WTC11 (cell line): ENCODE measurements around the gene ANAPC7. TPM values are rescaled to one million over a fixed set of nuclear protein-coding genes. Genes with fewer than 3 reads are reported as not detected.
A peak's percentile ranks its signal among the peaks of the same experiment; 100 is the strongest.

Source experiments
- ATAC-seq: fragments of 200-7000 bp; cut with Tn5 transposase; 2 replicates; pipeline ENCODE4 v1.10.0; 2021; ENCODE audit warnings: mild to moderate bottlenecking, moderate library complexity
- CTCF ChIA-PET: fragments of 300-600 bp; sonication (Branson Sonifier 250); formaldehyde crosslinking; loops from one replicate; lab custom pipeline; 2021; ENCODE audit warnings: antibody characterized with exemption; lab: Charles Lee
- POLR2A ChIA-PET: fragments of 350-600 bp; sonication (Branson Sonifier 250); formaldehyde crosslinking; loops from one replicate; lab custom pipeline; 2021; ENCODE audit warnings: antibody characterized with exemption; lab: Charles Lee
- DNase-seq: peaks from one replicate; pipeline ENCODE4 v3.0.0; 2021; ENCODE audit warnings: low spot score
- H3K27ac Mint-ChIP-seq: 2 replicates; pipeline ENCODE4 v1.8.0; 2021; ENCODE audit warnings: mixed read lengths
- H3K27me3 Mint-ChIP-seq: 2 replicates; pipeline ENCODE4 v1.8.0; 2021; ENCODE audit warnings: low read depth, mild to moderate bottlenecking, moderate library complexity, mixed read lengths
- H3K36me3 Mint-ChIP-seq: 2 replicates; pipeline ENCODE4 v1.8.0; 2021; ENCODE audit warnings: mixed read lengths
- H3K4me1 Mint-ChIP-seq: 2 replicates; pipeline ENCODE4 v1.8.0; 2022; ENCODE audit warnings: mixed read lengths
- H3K4me3 Mint-ChIP-seq: 2 replicates; pipeline ENCODE4 v1.8.0; 2021; ENCODE audit warnings: mild to moderate bottlenecking, moderate library complexity, mixed read lengths
- H3K9me3 Mint-ChIP-seq: 2 replicates; pipeline ENCODE4 v1.8.0; 2021; ENCODE audit warnings: mixed read lengths
- CREB1 ChIP-seq: sonication (generic); formaldehyde crosslinking; IDR thresholded peaks from 2 replicates; pipeline ENCODE4 v1.8.0; 2023; ENCODE audit warnings: mild to moderate bottlenecking, missing genetic modification reagents
- ESRRA ChIP-seq: sonication (generic); formaldehyde crosslinking; IDR thresholded peaks from 2 replicates; pipeline ENCODE4 v1.8.1; 2022; ENCODE audit warnings: mild to moderate bottlenecking, missing genetic modification reagents, borderline replicate concordance
- GABPB1 ChIP-seq: sonication (generic); formaldehyde crosslinking; IDR thresholded peaks from 2 replicates; pipeline ENCODE4 v1.8.1; 2023; ENCODE audit warnings: mild to moderate bottlenecking, missing genetic modification reagents
- HMGA2 ChIP-seq: fragments of 250-450 bp; sonication (Bioruptor Pico); IDR thresholded peaks from 2 replicates; pipeline ENCODE4 v1.4.0; 2021; ENCODE audit warnings: mild to moderate bottlenecking, moderate library complexity
- IRF2 ChIP-seq: sonication (generic); formaldehyde crosslinking; IDR thresholded peaks from 2 replicates; pipeline ENCODE4 v1.8.0; 2022; ENCODE audit warnings: low read depth, missing genetic modification reagents, borderline replicate concordance
- NFATC4 ChIP-seq: fragments of 250-450 bp; sonication (Bioruptor Pico); IDR thresholded peaks from 2 replicates; pipeline ENCODE4 v1.9.0; 2021; ENCODE audit warnings: mild to moderate bottlenecking
- OVOL2 ChIP-seq: fragments of 250-450 bp; sonication (Bioruptor Pico); IDR thresholded peaks from 2 replicates; pipeline ENCODE4 v1.9.0; 2021; ENCODE audit warnings: mild to moderate bottlenecking, borderline replicate concordance
- RELA ChIP-seq: sonication (generic); formaldehyde crosslinking; IDR thresholded peaks from 2 replicates; pipeline ENCODE4 v1.8.1; 2022; ENCODE audit warnings: missing genetic modification reagents, mild to moderate bottlenecking, borderline replicate concordance
- SOX15 ChIP-seq: fragments of 250-450 bp; sonication (Bioruptor Pico); IDR thresholded peaks from 2 replicates; pipeline ENCODE4 v1.9.0; 2021; ENCODE audit warnings: mild to moderate bottlenecking
- TEAD1 ChIP-seq: sonication (generic); formaldehyde crosslinking; IDR thresholded peaks from 2 replicates; pipeline ENCODE4 v1.8.0; 2022; ENCODE audit warnings: mild to moderate bottlenecking, missing genetic modification reagents
- TEAD4 ChIP-seq: sonication (generic); formaldehyde crosslinking; IDR thresholded peaks from 2 replicates; pipeline ENCODE4 v1.8.0; 2022; ENCODE audit warnings: mild to moderate bottlenecking, missing genetic modification reagents
- ZBTB21 ChIP-seq: sonication (generic); formaldehyde crosslinking; IDR thresholded peaks from 2 replicates; pipeline ENCODE4 v1.8.1; 2023; ENCODE audit warnings: mild to moderate bottlenecking, missing genetic modification reagents, borderline replicate concordance
- ZNF263 ChIP-seq: sonication (generic); formaldehyde crosslinking; IDR thresholded peaks from 2 replicates; pipeline ENCODE4 v1.8.1; 2022; ENCODE audit warnings: low read depth, mild to moderate bottlenecking, moderate library complexity, missing genetic modification reagents
- ZNF317 ChIP-seq: sonication (generic); formaldehyde crosslinking; IDR thresholded peaks from 2 replicates; pipeline ENCODE4 v1.8.1; 2023; ENCODE audit warnings: low read depth, mild to moderate bottlenecking, moderate library complexity, missing genetic modification reagents, borderline replicate concordance
- ZNF423 ChIP-seq: fragments of 250-450 bp; sonication (Bioruptor Pico); IDR thresholded peaks from 2 replicates; pipeline ENCODE4 v2.1.2; 2022; ENCODE audit warnings: mild to moderate bottlenecking, moderate library complexity
- total RNA-seq: library from RNA; stranded (reverse); gene quantifications from 3 replicates; pipeline ENCODE4 v1.2.3, GENCODE V29; 2021
- TF ChIP-seq, protein P1 (sequence below): sonication (generic); formaldehyde crosslinking; IDR thresholded peaks from 2 replicates; pipeline ENCODE4 v1.8.0; 2023; ENCODE audit warnings: missing genetic modification reagents, mild to moderate bottlenecking, borderline replicate concordance
- TF ChIP-seq, protein P2 (sequence below): sonication (generic); formaldehyde crosslinking; IDR thresholded peaks from 2 replicates; pipeline ENCODE4 v1.8.0; 2022; ENCODE audit warnings: mild to moderate bottlenecking, missing genetic modification reagents
- TF ChIP-seq, protein P3 (sequence below): fragments of 250-450 bp; sonication (Bioruptor Pico); IDR thresholded peaks from 2 replicates; pipeline ENCODE4 v2.1.2; 2022; ENCODE audit warnings: mild to moderate bottlenecking, moderate library complexity
- TF ChIP-seq, protein P4 (sequence below): sonication (generic); formaldehyde crosslinking; IDR thresholded peaks from 2 replicates; pipeline ENCODE4 v1.8.1; 2023; ENCODE audit warnings: mild to moderate bottlenecking, missing genetic modification reagents, moderate library complexity

ANAPC7 gene
- total RNA-seq, 1 experiment from 2014 or later: 93.4 TPM

DNA sequence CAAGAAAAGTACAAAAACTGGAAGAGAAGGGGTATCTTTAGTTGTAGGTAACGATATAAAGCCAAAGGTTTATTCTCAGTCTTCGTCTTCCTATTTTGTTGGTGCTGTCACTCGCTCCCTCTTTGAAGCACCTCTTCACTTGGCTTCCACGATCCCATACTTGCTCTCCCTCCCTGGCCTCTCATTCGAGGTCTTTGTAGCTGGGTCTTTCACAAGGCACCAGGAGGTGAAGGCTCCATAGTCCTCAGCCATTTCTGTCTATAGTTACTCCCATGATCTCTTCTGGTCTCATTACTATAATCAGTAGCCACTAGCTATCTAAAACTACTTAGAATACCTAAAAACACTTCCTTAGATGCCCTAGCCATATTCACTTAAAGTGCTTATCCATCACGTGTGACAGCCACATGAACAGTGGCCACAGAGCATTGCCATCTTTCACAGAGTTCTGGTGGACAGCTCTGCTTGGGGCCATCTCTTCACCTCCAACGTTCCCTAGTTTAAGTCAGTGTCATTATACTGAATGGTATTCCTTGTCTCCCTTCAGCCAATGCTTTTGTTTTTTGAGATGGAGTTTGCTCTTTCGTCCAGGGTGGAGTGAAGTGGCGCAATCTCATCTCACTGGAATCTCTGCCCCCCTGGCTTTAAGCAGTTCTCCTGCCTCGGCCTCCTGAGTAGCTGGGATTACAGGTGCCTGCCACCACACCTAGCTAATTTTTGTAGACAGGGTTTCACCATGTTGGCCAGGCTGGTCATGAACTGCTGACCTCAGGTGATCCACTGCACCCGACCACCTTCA, 65.4 kb downstream of the ANAPC7 start:
- TF ChIP-seq, protein P1, sequence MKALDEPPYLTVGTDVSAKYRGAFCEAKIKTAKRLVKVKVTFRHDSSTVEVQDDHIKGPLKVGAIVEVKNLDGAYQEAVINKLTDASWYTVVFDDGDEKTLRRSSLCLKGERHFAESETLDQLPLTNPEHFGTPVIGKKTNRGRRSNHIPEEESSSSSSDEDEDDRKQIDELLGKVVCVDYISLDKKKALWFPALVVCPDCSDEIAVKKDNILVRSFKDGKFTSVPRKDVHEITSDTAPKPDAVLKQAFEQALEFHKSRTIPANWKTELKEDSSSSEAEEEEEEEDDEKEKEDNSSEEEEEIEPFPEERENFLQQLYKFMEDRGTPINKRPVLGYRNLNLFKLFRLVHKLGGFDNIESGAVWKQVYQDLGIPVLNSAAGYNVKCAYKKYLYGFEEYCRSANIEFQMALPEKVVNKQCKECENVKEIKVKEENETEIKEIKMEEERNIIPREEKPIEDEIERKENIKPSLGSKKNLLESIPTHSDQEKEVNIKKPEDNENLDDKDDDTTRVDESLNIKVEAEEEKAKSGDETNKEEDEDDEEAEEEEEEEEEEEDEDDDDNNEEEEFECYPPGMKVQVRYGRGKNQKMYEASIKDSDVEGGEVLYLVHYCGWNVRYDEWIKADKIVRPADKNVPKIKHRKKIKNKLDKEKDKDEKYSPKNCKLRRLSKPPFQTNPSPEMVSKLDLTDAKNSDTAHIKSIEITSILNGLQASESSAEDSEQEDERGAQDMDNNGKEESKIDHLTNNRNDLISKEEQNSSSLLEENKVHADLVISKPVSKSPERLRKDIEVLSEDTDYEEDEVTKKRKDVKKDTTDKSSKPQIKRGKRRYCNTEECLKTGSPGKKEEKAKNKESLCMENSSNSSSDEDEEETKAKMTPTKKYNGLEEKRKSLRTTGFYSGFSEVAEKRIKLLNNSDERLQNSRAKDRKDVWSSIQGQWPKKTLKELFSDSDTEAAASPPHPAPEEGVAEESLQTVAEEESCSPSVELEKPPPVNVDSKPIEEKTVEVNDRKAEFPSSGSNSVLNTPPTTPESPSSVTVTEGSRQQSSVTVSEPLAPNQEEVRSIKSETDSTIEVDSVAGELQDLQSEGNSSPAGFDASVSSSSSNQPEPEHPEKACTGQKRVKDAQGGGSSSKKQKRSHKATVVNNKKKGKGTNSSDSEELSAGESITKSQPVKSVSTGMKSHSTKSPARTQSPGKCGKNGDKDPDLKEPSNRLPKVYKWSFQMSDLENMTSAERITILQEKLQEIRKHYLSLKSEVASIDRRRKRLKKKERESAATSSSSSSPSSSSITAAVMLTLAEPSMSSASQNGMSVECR (CRISPR knock-in tag): no peak
- TF ChIP-seq RELA: no peak
- no peak for TF ChIP-seq GABPB1 (CRISPR knock-in tag)
- no peak for TF ChIP-seq IRF2 (CRISPR knock-in tag)
- TF ChIP-seq, protein P2, sequence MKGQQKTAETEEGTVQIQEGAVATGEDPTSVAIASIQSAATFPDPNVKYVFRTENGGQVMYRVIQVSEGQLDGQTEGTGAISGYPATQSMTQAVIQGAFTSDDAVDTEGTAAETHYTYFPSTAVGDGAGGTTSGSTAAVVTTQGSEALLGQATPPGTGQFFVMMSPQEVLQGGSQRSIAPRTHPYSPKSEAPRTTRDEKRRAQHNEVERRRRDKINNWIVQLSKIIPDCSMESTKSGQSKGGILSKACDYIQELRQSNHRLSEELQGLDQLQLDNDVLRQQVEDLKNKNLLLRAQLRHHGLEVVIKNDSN (CRISPR knock-in tag): no peak
- no peak for TF ChIP-seq CREB1 (CRISPR knock-in tag)
- no peak for TF ChIP-seq HMGA2 (CRISPR knock-in tag)
- TF ChIP-seq, protein P3, sequence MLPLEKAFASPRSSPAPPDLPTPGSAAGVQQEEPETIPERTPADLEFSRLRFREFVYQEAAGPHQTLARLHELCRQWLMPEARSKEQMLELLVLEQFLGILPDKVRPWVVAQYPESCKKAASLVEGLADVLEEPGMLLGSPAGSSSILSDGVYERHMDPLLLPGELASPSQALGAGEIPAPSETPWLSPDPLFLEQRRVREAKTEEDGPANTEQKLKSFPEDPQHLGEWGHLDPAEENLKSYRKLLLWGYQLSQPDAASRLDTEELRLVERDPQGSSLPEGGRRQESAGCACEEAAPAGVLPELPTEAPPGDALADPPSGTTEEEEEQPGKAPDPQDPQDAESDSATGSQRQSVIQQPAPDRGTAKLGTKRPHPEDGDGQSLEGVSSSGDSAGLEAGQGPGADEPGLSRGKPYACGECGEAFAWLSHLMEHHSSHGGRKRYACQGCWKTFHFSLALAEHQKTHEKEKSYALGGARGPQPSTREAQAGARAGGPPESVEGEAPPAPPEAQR (CRISPR knock-in tag): no peak
- no peak for TF ChIP-seq TEAD1 (CRISPR knock-in tag)
- TF ChIP-seq ZBTB21 (CRISPR knock-in tag): no peak
- TF ChIP-seq NFATC4: no peak
- no peak for TF ChIP-seq OVOL2 (CRISPR knock-in tag)
- TF ChIP-seq, protein P4, sequence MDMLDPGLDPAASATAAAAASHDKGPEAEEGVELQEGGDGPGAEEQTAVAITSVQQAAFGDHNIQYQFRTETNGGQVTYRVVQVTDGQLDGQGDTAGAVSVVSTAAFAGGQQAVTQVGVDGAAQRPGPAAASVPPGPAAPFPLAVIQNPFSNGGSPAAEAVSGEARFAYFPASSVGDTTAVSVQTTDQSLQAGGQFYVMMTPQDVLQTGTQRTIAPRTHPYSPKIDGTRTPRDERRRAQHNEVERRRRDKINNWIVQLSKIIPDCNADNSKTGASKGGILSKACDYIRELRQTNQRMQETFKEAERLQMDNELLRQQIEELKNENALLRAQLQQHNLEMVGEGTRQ (CRISPR knock-in tag): no peak
- no peak for TF ChIP-seq ZNF263 (CRISPR knock-in tag)
- no peak for TF ChIP-seq ZNF317 (CRISPR knock-in tag)
- TF ChIP-seq TEAD4 (CRISPR knock-in tag): no peak
- TF ChIP-seq SOX15 (CRISPR knock-in tag): no peak
- TF ChIP-seq ZNF423: no peak
- no peak for TF ChIP-seq ESRRA
- TF ChIP-seq, all 79 proteins: peak for 0
- Mint-ChIP-seq H3K4me1 (no peaks in the 10 kb centered on the region), H3K27ac (peak overlapping the region; percentile 58), H3K36me3 (peaks cover 94% of the 10 kb centered on the region), H3K27me3 (no peaks in the 10 kb centered on the region), H3K4me3 (no peak overlapping the region), H3K9me3 (no peaks in the 10 kb centered on the region)
- ATAC-seq (no peak), DNase-seq (no peak)
- POLR2A ChIA-PET: no interaction called here
- CTCF ChIA-PET: interaction anchor here (1.0 kb wide), 1 partner anchor 93 kb away, joined by 5 read pairs; no protein-coding TSS in a partner anchor
